Frontal cortex (tissue), 4 donors: ENCODE results near the gene SLC25A18. TPM values are rescaled to one million over a fixed set of nuclear protein-coding genes. Genes with fewer than 3 reads are reported as not detected.

Source experiments
- DNase-seq, 2 donors: peaks; one replicate each; pipeline ENCODE4 v3.0.0; 2012; ENCODE audit warnings: low spot score in 2 of 2
- FAIRE-seq: peaks from 2 replicates; lab custom pipeline; 2012; peaks lifted over from hg19 to GRCh38; lab: Jason Lieb, UNC
- total RNA-seq: library from RNA; depleted of rRNA; stranded (reverse); fragments of >200 nt; gene quantifications from one replicate; pipeline ENCODE4 v1.2.3, GENCODE V29; 2014
- donor health status: control.
- donor health status: control.
- donor health status: control.

SLC25A18 gene
- total RNA-seq, 1 donor from 2014 or later, result 4.1 TPM

- DNase-seq (peak; percentile 28 to 51), FAIRE-seq (no peak)
Measured at GRCh38 chr22:17639247-17639741, 76.0 kb downstream of the SLC25A18 start.

Other genes with a start within 250 kb of the SLC25A18 start
- 2.9 TPM for gene CECR2, start 194.0 kb upstream of the SLC25A18 start, total RNA-seq
- gene ATP6V1E1, start 65.3 kb downstream of the SLC25A18 start, total RNA-seq, result 84.4 TPM
- 31.8 TPM for gene BCL2L13, start 75.3 kb downstream of the SLC25A18 start, total RNA-seq
- 39.9 TPM for gene BID, start 211.0 kb downstream of the SLC25A18 start, total RNA-seq